ENCODE measurements around the gene KRT2.

The KRT2 gene

DNA sequence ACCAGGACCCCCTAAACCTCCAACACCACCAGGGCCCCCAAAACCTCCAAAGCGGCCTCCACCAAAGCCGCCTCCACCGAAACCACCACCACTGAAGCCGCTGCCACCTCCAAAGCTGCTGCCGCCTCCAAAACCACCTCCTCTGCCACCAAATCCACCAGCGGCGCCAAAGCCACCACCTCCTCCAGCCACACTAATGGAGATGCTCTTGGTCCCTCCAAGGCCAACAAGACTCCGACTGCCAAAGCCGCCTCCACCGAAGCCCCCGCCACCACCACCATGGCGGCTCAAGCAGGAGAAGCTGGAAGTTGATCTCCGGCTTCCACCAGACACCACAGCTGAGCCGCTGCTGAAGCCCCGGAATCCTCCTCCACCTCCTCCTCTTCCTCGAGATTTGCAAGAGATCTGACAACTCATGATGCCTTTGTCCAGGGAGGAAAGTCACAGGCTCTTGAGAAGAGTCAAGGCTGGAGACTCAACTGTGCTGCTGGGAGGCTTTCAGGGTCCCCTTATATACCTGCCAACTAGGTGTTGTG is at the start of gene KRT2:
Gene KRT2 (minus strand): TSS at position 486 of the 536 bp plus-strand sequence. CDS start 69 bp downstream, at position 417.
- H3K4me3 ChIP-seq (ENCODE audit: low read length in 2 of 2) = peak within 1 kb of the TSS in 1 of 2 donors; percentile 3
- H3K36me3 ChIP-seq (ENCODE audit: control insufficient read depth in 2 of 2, insufficient read depth in 2 of 2, low read length in 2 of 2) = no peaks in the 10 kb centered on the region
- H3K4me1 ChIP-seq (ENCODE audit: control insufficient read depth in 2 of 2, insufficient read depth in 2 of 2, low read length in 2 of 2) = peaks cover 0 to 12% of the 10 kb centered on the region in 2 donors
- H3K9ac ChIP-seq (ENCODE audit: low read depth in 1 of 2, low read length in 2 of 2) = no peak within 1 kb of the TSS
- no peaks in the 10 kb centered on the region for H3K27me3 ChIP-seq (ENCODE audit: control insufficient read depth in 2 of 2, insufficient read depth in 2 of 2, low read length in 2 of 2)
- no peaks in the 10 kb centered on the region for H3K9me3 ChIP-seq (ENCODE audit: control insufficient read depth in 2 of 2, low read length in 2 of 2)
- no peak within 1 kb of the TSS for H3K27ac ChIP-seq (ENCODE audit: low read depth in 2 of 2, low read length in 2 of 2)

DNA sequence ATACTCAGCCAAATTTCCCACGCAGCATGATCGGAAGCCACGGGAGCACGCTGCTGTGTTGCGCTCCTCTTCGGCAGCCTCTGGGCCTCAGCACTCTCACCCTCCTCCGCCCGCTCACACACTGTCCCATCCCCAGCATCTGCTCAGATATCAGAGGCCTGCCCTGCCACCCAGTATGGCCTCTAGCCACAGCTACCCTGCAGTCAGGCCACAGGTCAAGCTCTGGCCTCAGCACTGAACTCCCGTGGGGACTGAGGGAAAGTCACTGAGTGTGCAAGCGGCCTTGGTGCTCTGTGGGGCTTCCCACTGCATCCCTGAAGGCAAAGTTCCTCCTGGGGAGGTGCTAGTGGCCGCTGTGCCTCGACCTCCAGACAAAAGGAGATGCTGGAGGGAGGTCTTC is 49.3 kb upstream of the KRT2 start:
- Histone ChIP-seq H3K27me3 (ENCODE audit: control insufficient read depth in 2 of 2, insufficient read depth in 2 of 2, low read length in 2 of 2) (peaks cover 0 to 12% of the 10 kb centered on the region in 2 donors), H3K9ac (ENCODE audit: low read depth in 1 of 2, low read length in 2 of 2) (no peak overlapping the region), H3K36me3 (ENCODE audit: control insufficient read depth in 2 of 2, insufficient read depth in 2 of 2, low read length in 2 of 2) (no peaks in the 10 kb centered on the region), H3K27ac (ENCODE audit: low read depth in 2 of 2, low read length in 2 of 2) (no peak overlapping the region), H3K4me1 (ENCODE audit: control insufficient read depth in 2 of 2, insufficient read depth in 2 of 2, low read length in 2 of 2) (no peaks in the 10 kb centered on the region), H3K4me3 (ENCODE audit: low read length in 2 of 2) (no peak overlapping the region), H3K9me3 (ENCODE audit: control insufficient read depth in 2 of 2, low read length in 2 of 2) (no peaks in the 10 kb centered on the region)

DNA sequence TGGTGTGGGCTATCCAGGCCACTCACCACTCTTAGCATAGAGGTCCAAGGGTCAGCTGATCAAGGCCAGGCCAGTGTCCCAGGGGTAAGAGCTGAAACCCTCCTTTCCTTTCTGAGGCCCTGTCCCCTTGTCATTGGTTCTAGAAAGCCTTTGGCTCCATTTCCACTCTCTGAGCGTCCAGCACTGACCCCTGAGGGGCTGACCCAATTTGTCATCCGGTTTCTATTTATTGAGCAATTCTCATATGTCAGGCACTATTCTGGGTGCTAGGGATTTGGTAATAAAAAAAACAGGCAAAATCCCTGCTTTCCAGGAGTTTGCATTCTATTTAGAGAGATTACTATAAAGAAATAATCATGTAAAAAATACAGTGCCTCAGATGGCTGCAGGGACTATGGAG is 47.9 kb upstream of the KRT2 start:
- Histone ChIP-seq H3K27me3 (ENCODE audit: control insufficient read depth in 2 of 2, insufficient read depth in 2 of 2, low read length in 2 of 2) (peaks cover 0 to 17% of the 10 kb centered on the region in 2 donors), H3K9me3 (ENCODE audit: control insufficient read depth in 2 of 2, low read length in 2 of 2) (no peaks in the 10 kb centered on the region), H3K9ac (ENCODE audit: low read depth in 1 of 2, low read length in 2 of 2) (no peak overlapping the region), H3K27ac (ENCODE audit: low read depth in 2 of 2, low read length in 2 of 2) (no peak overlapping the region), H3K36me3 (ENCODE audit: control insufficient read depth in 2 of 2, insufficient read depth in 2 of 2, low read length in 2 of 2) (no peaks in the 10 kb centered on the region), H3K4me3 (ENCODE audit: low read length in 2 of 2) (no peak overlapping the region), H3K4me1 (ENCODE audit: control insufficient read depth in 2 of 2, insufficient read depth in 2 of 2, low read length in 2 of 2) (no peaks in the 10 kb centered on the region)

DNA sequence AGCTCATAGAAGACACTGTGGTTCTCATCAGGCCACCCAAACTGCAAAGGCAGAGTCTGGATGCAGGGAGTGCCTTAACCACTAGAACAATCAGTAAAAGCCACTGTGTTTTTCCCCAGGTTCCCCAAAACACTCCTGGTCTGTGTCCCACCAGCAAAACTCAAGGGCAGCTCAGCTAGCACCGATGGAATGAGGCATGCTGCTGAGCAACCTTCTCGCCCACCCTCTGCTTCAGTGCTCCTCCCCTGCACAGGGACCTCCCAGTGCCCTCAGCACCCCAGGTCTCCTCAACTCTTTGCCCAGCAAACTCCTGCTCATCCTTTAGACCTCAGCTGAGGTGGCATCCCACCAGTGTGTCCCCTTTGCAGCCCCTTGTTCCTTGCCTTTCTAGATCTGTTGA is 47.4 kb upstream of the KRT2 start:
- Histone ChIP-seq H3K36me3 (ENCODE audit: control insufficient read depth in 2 of 2, insufficient read depth in 2 of 2, low read length in 2 of 2) (no peaks in the 10 kb centered on the region), H3K4me3 (ENCODE audit: low read length in 2 of 2) (no peak overlapping the region), H3K27me3 (ENCODE audit: control insufficient read depth in 2 of 2, insufficient read depth in 2 of 2, low read length in 2 of 2) (peaks cover 0 to 20% of the 10 kb centered on the region in 2 donors), H3K27ac (ENCODE audit: low read depth in 2 of 2, low read length in 2 of 2) (no peak overlapping the region), H3K9me3 (ENCODE audit: control insufficient read depth in 2 of 2, low read length in 2 of 2) (no peaks in the 10 kb centered on the region), H3K4me1 (ENCODE audit: control insufficient read depth in 2 of 2, insufficient read depth in 2 of 2, low read length in 2 of 2) (no peaks in the 10 kb centered on the region), H3K9ac (ENCODE audit: low read depth in 1 of 2, low read length in 2 of 2) (no peak overlapping the region)

DNA sequence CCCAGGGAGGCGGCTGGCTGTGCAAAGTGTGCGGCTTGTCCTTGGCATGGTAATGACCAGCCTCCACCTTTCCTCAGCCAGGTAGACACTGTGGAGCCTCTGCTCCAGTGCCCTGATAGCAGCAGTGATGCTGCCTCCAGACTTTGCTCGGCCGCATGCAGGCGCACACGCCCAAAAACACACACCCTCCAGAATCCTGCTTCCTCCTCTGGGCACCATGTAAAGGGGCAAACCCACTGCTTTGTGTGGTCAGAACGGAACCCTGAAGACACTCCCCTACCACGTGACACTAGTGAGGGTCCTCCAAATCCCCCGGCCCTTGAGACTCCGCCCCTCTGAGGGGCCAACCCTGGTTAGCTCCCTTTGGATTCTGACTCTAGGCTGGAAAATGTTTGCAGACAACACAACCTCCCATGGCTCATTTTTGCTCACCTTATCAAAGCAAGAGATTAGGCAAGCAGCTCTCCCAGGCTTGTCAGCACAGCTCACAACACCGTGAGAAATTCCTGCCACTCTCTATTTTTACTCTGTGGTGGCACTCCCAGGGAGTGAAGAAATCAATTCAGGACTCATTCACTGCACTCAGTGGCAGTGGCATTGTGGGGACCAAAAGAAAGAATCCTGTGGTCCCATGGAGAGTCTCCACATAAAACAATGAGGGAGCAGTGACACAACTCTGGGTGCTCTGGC is 46.8 kb upstream of the KRT2 start:
- no peak overlapping the region for H3K9ac ChIP-seq (ENCODE audit: low read depth in 1 of 2, low read length in 2 of 2)
- H3K4me1 ChIP-seq (ENCODE audit: control insufficient read depth in 2 of 2, insufficient read depth in 2 of 2, low read length in 2 of 2) = no peaks in the 10 kb centered on the region
- H3K36me3 ChIP-seq (ENCODE audit: control insufficient read depth in 2 of 2, insufficient read depth in 2 of 2, low read length in 2 of 2) = no peaks in the 10 kb centered on the region
- peaks cover 0 to 20% of the 10 kb centered on the region in 2 donors for H3K27me3 ChIP-seq (ENCODE audit: control insufficient read depth in 2 of 2, insufficient read depth in 2 of 2, low read length in 2 of 2)
- H3K9me3 ChIP-seq (ENCODE audit: control insufficient read depth in 2 of 2, low read length in 2 of 2) = no peaks in the 10 kb centered on the region
- no peak overlapping the region for H3K4me3 ChIP-seq (ENCODE audit: low read length in 2 of 2)
- H3K27ac ChIP-seq (ENCODE audit: low read depth in 2 of 2, low read length in 2 of 2) = no peak overlapping the region

DNA sequence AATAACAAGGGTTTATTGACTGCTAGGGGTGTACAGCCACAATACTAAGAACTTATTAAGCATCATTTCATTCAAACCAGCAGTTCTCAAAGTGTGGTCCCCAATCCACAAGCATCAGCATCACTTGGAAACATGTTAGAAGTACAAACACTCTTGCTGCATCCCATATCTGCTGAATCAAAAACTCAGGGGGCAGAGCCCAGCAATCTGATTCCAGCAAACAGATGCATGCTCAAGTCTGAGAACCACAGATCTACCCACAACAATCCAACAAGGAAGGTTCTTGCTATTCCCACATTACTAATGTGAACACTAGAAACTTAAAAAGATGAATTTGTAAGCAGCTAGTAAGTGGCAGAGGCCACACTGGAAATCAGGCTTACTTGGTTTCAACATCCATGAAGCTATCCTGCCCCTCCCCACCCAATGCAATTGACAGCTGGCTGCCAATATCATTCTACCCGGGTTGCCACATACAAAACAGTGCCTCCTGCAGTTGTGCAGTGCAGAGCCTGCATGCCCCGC is 45.1 kb upstream of the KRT2 start:
- H3K27me3 ChIP-seq (ENCODE audit: control insufficient read depth in 2 of 2, insufficient read depth in 2 of 2, low read length in 2 of 2) = peaks cover 2 to 26% of the 10 kb centered on the region in 2 donors
- H3K4me3 ChIP-seq (ENCODE audit: low read length in 2 of 2) = no peak overlapping the region

DNA sequence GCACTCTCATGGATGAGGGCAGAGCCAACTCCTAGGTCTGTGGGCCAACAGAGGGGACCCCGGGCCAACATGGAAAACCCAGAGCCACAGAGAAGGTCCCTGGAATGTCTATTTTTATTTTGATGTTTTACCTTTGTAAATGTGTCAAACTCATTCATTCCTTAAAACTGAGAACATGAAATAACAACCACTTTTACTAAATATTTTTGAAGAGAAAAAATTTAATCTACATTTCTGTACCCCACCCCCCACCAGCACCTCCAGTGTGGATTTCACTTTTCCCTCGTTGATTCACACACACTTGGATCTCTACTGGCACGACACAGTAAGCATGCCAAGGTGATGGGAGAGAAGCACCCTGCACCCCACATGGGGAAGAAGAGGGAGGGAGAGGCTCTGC is 44.6 kb upstream of the KRT2 start:
- Histone ChIP-seq H3K36me3 (ENCODE audit: control insufficient read depth in 2 of 2, insufficient read depth in 2 of 2, low read length in 2 of 2) (no peaks in the 10 kb centered on the region), H3K9me3 (ENCODE audit: control insufficient read depth in 2 of 2, low read length in 2 of 2) (no peaks in the 10 kb centered on the region), H3K27ac (ENCODE audit: low read depth in 2 of 2, low read length in 2 of 2) (no peak overlapping the region), H3K9ac (ENCODE audit: low read depth in 1 of 2, low read length in 2 of 2) (no peak overlapping the region), H3K4me3 (ENCODE audit: low read length in 2 of 2) (no peak overlapping the region), H3K27me3 (ENCODE audit: control insufficient read depth in 2 of 2, insufficient read depth in 2 of 2, low read length in 2 of 2) (peaks cover 7 to 27% of the 10 kb centered on the region in 2 donors), H3K4me1 (ENCODE audit: control insufficient read depth in 2 of 2, insufficient read depth in 2 of 2, low read length in 2 of 2) (no peaks in the 10 kb centered on the region)

More for the DNA sequence above, 45.1 kb upstream of the KRT2 start:
- H3K36me3 ChIP-seq (ENCODE audit: control insufficient read depth in 2 of 2, insufficient read depth in 2 of 2, low read length in 2 of 2) = no peaks in the 10 kb centered on the region
- H3K4me1 ChIP-seq (ENCODE audit: control insufficient read depth in 2 of 2, insufficient read depth in 2 of 2, low read length in 2 of 2) = no peaks in the 10 kb centered on the region
- H3K27ac ChIP-seq (ENCODE audit: low read depth in 2 of 2, low read length in 2 of 2) = no peak overlapping the region
- H3K9ac ChIP-seq (ENCODE audit: low read depth in 1 of 2, low read length in 2 of 2) = no peak overlapping the region
- H3K9me3 ChIP-seq (ENCODE audit: control insufficient read depth in 2 of 2, low read length in 2 of 2) = no peaks in the 10 kb centered on the region

DNA sequence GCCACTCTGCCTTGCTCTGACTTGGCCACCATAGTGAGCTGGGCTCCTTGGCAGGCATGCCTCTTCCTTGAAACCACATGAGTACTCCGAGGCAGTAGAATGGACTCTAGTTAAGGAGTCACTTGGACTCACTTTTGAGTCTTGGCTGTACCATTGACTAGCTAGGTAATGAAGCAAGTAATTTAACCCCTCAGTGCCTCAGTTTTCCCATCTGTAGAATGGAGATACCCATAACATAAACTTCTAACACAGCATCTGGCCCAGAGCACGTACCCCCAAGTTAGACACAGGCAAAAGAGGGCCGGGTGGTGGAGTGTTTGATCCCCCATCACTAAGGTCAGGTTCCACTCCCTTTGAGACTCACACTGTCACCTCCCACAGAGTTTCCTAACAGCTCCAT is 43.0 kb upstream of the KRT2 start:
- peaks cover 15 to 38% of the 10 kb centered on the region in 2 donors for H3K27me3 ChIP-seq (ENCODE audit: control insufficient read depth in 2 of 2, insufficient read depth in 2 of 2, low read length in 2 of 2)
- no peak overlapping the region for H3K9ac ChIP-seq (ENCODE audit: low read depth in 1 of 2, low read length in 2 of 2)
- peaks cover 3 to 6% of the 10 kb centered on the region in 2 donors for H3K4me1 ChIP-seq (ENCODE audit: control insufficient read depth in 2 of 2, insufficient read depth in 2 of 2, low read length in 2 of 2)
- H3K9me3 ChIP-seq (ENCODE audit: control insufficient read depth in 2 of 2, low read length in 2 of 2) = no peaks in the 10 kb centered on the region
- no peaks in the 10 kb centered on the region for H3K36me3 ChIP-seq (ENCODE audit: control insufficient read depth in 2 of 2, insufficient read depth in 2 of 2, low read length in 2 of 2)
- no peak overlapping the region for H3K27ac ChIP-seq (ENCODE audit: low read depth in 2 of 2, low read length in 2 of 2)
- no peak overlapping the region for H3K4me3 ChIP-seq (ENCODE audit: low read length in 2 of 2)

DNA sequence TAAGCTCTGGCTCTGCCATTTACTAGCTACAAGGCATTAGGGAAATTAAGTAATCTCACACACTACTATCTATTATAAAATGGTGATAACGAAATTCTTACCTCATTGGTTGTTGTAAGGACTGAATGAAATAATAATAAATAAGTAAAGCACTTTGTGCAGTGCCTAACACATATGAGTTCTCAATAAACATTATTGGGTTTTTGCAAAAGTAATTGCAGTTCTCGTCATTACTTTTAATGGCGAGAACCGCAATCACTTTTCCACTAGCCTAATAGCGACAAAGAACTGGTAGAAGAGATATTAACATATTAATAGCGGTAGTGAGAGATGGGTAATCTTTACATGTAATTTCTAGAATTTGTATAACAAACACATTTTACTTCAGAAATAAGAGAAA is 42.1 kb upstream of the KRT2 start:
- Histone ChIP-seq H3K27ac (ENCODE audit: low read depth in 2 of 2, low read length in 2 of 2) (no peak overlapping the region), H3K27me3 (ENCODE audit: control insufficient read depth in 2 of 2, insufficient read depth in 2 of 2, low read length in 2 of 2) (peaks cover 19 to 37% of the 10 kb centered on the region in 2 donors), H3K4me1 (ENCODE audit: control insufficient read depth in 2 of 2, insufficient read depth in 2 of 2, low read length in 2 of 2) (peaks cover 3 to 6% of the 10 kb centered on the region in 2 donors), H3K9ac (ENCODE audit: low read depth in 1 of 2, low read length in 2 of 2) (no peak overlapping the region), H3K4me3 (ENCODE audit: low read length in 2 of 2) (no peak overlapping the region), H3K36me3 (ENCODE audit: control insufficient read depth in 2 of 2, insufficient read depth in 2 of 2, low read length in 2 of 2) (no peaks in the 10 kb centered on the region), H3K9me3 (ENCODE audit: control insufficient read depth in 2 of 2, low read length in 2 of 2) (no peaks in the 10 kb centered on the region)

DNA sequence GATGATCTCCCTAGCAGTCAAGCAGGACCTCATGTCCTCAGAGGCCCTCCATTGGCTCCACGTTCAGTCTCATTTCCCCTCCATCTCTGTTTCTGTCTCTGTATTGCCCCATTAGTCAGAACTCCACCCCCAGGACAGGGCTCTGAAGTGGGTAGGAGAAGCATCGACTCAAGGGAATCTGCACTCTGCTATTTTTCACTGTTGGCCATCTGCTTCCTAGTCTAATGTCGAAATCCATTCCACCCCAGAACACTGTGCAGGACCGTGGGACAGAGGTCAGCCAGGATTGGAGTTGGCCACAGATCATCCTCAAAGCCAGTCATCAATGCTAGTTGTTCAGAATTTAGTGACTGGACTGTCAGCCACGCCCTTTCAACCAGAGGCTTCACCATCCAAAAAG is 41.2 kb upstream of the KRT2 start:
- no peaks in the 10 kb centered on the region for H3K36me3 ChIP-seq (ENCODE audit: control insufficient read depth in 2 of 2, insufficient read depth in 2 of 2, low read length in 2 of 2)
- H3K4me1 ChIP-seq (ENCODE audit: control insufficient read depth in 2 of 2, insufficient read depth in 2 of 2, low read length in 2 of 2) = peaks cover 3 to 6% of the 10 kb centered on the region in 2 donors
- H3K4me3 ChIP-seq (ENCODE audit: low read length in 2 of 2) = no peak overlapping the region
- H3K9ac ChIP-seq (ENCODE audit: low read depth in 1 of 2, low read length in 2 of 2) = no peak overlapping the region
- H3K27me3 ChIP-seq (ENCODE audit: control insufficient read depth in 2 of 2, insufficient read depth in 2 of 2, low read length in 2 of 2) = peaks cover 19 to 35% of the 10 kb centered on the region in 2 donors
- no peaks in the 10 kb centered on the region for H3K9me3 ChIP-seq (ENCODE audit: control insufficient read depth in 2 of 2, low read length in 2 of 2)
- H3K27ac ChIP-seq (ENCODE audit: low read depth in 2 of 2, low read length in 2 of 2) = no peak overlapping the region

Measured in mucosa of rectum (tissue), 2 donors.